ENCODE measurements around the gene SKI. TPM values are rescaled to one million over a fixed set of nuclear protein-coding genes. Genes with fewer than 3 reads are reported as not detected.
"Not testable (repeated sequence)": the region's sequence is repeated elsewhere in the genome, so short reads cannot be mapped to it uniquely, and the experiment has no call there.

Gene SKI
- total RNA-seq, 1 donor: 36.6 TPM

GRCh38 chr1:2290595-2291510 is 62.7 kb downstream of the SKI start:
- peak overlapping the region; percentile 54 for H3K4me3 ChIP-seq (ENCODE audit: low read depth, low read length)
- no peak for TF ChIP-seq CTCF (IDR thresholded peaks at IDR 0.05; ENCODE audit: insufficient read depth, low read length)
- peak; percentile 98 for DNase-seq (ENCODE audit: low read depth)

GRCh38 chr1:2291577-2291976 is 63.5 kb downstream of the SKI start:
- TF ChIP-seq CTCF (IDR thresholded peaks at IDR 0.05; ENCODE audit: insufficient read depth, low read length): no peak
- no peak for DNase-seq (ENCODE audit: low read depth)
- H3K4me3 ChIP-seq (ENCODE audit: low read depth, low read length): peak overlapping the region; percentile 54

- TF ChIP-seq CTCF (IDR thresholded peaks at IDR 0.05; ENCODE audit: insufficient read depth, low read length): no peak
- no peak overlapping the region for H3K4me3 ChIP-seq (ENCODE audit: low read depth, low read length)
- no peak for DNase-seq (ENCODE audit: low read depth)
Measured at GRCh38 chr1:2292725-2293450, 64.8 kb downstream of the SKI start.

- H3K4me3 ChIP-seq (ENCODE audit: low read depth, low read length): no peak overlapping the region
- no peak for TF ChIP-seq CTCF (IDR thresholded peaks at IDR 0.05; ENCODE audit: insufficient read depth, low read length)
- DNase-seq (ENCODE audit: low read depth): peak; percentile 31
Measured at GRCh38 chr1:2294033-2294724, 66.1 kb downstream of the SKI start.

GRCh38 chr1:2294725-2295078 is 66.6 kb downstream of the SKI start:
- no peak overlapping the region for H3K4me3 ChIP-seq (ENCODE audit: low read depth, low read length)
- TF ChIP-seq CTCF (IDR thresholded peaks at IDR 0.05; ENCODE audit: insufficient read depth, low read length): no peak
- DNase-seq (ENCODE audit: low read depth): no peak

GRCh38 chr1:2295526-2295925 is 67.4 kb downstream of the SKI start:
- no peak overlapping the region for H3K4me3 ChIP-seq (ENCODE audit: low read depth, low read length)
- no peak for DNase-seq (ENCODE audit: low read depth)
- no peak for TF ChIP-seq CTCF (IDR thresholded peaks at IDR 0.05; ENCODE audit: insufficient read depth, low read length)

- not testable (repeated sequence) for DNase-seq (ENCODE audit: low read depth); H3K4me3 ChIP-seq (ENCODE audit: low read depth, low read length)
Measured at GRCh38 chr1:2296211-2296610, 68.1 kb downstream of the SKI start.
